ENCODE results near the gene ARID3C.

Gene ARID3C

GRCh38 chr9:34584970-34585369 lies 43.9 kb downstream of the ARID3C start:
- no peak overlapping the region for H3K4me3 ChIP-seq (ENCODE audit: control insufficient read depth, low read depth, low read length)
- DNase-seq (ENCODE audit: low read depth) = no peak
- TF ChIP-seq CTCF (IDR thresholded peaks at IDR 0.05; ENCODE audit: control insufficient read depth, insufficient read depth, low read depth, low read length, missing control alignments) = no peak

GRCh38 chr9:34582787-34583186 lies 46.1 kb downstream of the ARID3C start:
- no peak overlapping the region for H3K4me3 ChIP-seq (ENCODE audit: control insufficient read depth, low read depth, low read length)
- no peak for TF ChIP-seq CTCF (IDR thresholded peaks at IDR 0.05; ENCODE audit: control insufficient read depth, insufficient read depth, low read depth, low read length, missing control alignments)

GRCh38 chr9:34581318-34581717 lies 47.5 kb downstream of the ARID3C start:
- no peak for DNase-seq (ENCODE audit: low read depth)
- no peak for TF ChIP-seq CTCF (IDR thresholded peaks at IDR 0.05; ENCODE audit: control insufficient read depth, insufficient read depth, low read depth, low read length, missing control alignments)
- no peak overlapping the region for H3K4me3 ChIP-seq (ENCODE audit: control insufficient read depth, low read depth, low read length)

More at GRCh38 chr9:34582787-34583186, 46.1 kb downstream of the ARID3C start:
- DNase-seq (ENCODE audit: low read depth) = no peak

GRCh38 chr9:34580358-34580757 lies 48.5 kb downstream of the ARID3C start:
- DNase-seq (ENCODE audit: low read depth) = no peak
- H3K4me3 ChIP-seq (ENCODE audit: control insufficient read depth, low read depth, low read length) = no peak overlapping the region
- TF ChIP-seq CTCF (IDR thresholded peaks at IDR 0.05; ENCODE audit: control insufficient read depth, insufficient read depth, low read depth, low read length, missing control alignments) = no peak

GRCh38 chr9:34579808-34580163 lies 49.1 kb downstream of the ARID3C start:
- H3K4me3 ChIP-seq (ENCODE audit: control insufficient read depth, low read depth, low read length) = no peak overlapping the region
- no peak for DNase-seq (ENCODE audit: low read depth)
- TF ChIP-seq CTCF (IDR thresholded peaks at IDR 0.05; ENCODE audit: control insufficient read depth, insufficient read depth, low read depth, low read length, missing control alignments) = no peak

- DNase-seq (ENCODE audit: low read depth) = no peak
- no peak overlapping the region for H3K4me3 ChIP-seq (ENCODE audit: control insufficient read depth, low read depth, low read length)
- TF ChIP-seq CTCF (IDR thresholded peaks at IDR 0.05; ENCODE audit: control insufficient read depth, insufficient read depth, low read depth, low read length, missing control alignments) = no peak
Measured at GRCh38 chr9:34579104-34579807, 49.6 kb downstream of the ARID3C start.

Measured in AG09309 (cell line).